LNCaP clone FGC (cell line): Measurements from ENCODE around the gene ATP5MK.

Experiments used
- DNase-seq: peaks from one replicate; pipeline ENCODE4 v3.0.0-alpha.2; 2011; ENCODE audit warnings: low read depth
- H3K4me3 ChIP-seq: 2 replicates; pipeline ENCODE4 v1.5.1; 2011; ENCODE audit warnings: mild to moderate bottlenecking, low read depth, low read length, control low read depth
- TF ChIP-seq, protein P1 (sequence below): IDR thresholded peaks from 2 replicates; pipeline ENCODE4 v1.5.1; 2012; ENCODE audit warnings: mild to moderate bottlenecking; ENCODE audit not compliant: control insufficient read depth, insufficient read depth; ENCODE audit errors: extremely low read depth

Gene ATP5MK

DNA sequence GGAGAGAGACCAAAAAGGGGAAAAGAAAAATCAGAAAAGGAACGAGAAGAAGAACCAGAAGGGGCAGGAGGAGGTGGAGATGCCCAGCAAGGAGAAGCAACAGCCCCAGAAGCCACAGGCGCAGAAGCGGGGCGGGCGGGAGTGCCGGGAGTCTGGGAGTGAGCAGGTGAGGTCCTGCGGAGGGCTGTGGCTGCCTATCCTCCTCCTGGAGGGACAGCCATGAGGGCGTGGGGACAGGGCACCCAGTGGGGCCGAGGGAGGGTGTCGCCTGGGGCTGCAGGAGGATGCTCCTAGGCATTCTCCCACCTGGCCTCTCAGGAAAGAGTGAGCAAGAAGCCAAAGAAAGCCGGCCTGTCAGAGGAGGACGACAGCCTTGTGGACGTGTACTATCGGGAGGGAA lies 44.1 kb upstream of the ATP5MK start:
- no peak for DNase-seq
- TF ChIP-seq, protein P1, sequence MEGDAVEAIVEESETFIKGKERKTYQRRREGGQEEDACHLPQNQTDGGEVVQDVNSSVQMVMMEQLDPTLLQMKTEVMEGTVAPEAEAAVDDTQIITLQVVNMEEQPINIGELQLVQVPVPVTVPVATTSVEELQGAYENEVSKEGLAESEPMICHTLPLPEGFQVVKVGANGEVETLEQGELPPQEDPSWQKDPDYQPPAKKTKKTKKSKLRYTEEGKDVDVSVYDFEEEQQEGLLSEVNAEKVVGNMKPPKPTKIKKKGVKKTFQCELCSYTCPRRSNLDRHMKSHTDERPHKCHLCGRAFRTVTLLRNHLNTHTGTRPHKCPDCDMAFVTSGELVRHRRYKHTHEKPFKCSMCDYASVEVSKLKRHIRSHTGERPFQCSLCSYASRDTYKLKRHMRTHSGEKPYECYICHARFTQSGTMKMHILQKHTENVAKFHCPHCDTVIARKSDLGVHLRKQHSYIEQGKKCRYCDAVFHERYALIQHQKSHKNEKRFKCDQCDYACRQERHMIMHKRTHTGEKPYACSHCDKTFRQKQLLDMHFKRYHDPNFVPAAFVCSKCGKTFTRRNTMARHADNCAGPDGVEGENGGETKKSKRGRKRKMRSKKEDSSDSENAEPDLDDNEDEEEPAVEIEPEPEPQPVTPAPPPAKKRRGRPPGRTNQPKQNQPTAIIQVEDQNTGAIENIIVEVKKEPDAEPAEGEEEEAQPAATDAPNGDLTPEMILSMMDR = no peak
- no peak overlapping the region for H3K4me3 ChIP-seq

DNA sequence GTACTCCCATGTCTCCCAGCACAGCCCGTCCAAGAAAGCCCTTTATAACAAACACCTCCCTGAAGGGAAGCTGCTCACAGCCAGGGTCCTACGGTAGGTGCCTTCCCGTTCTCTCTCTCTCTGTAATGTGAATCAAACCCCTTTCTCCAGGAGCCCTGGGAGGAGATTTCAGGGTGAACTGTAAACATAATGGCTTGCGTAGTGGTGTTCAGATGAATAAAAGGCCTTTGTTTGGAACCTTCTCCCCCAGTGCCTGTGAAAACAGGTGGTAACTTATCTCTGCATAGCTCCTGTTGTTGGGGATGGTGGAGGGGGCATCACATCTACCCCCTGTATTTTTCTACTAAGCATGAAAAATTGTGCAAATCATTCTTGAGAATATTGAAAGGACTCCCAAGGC lies 43.5 kb upstream of the ATP5MK start:
- no peak overlapping the region for H3K4me3 ChIP-seq
- TF ChIP-seq, protein P1 = no peak
- DNase-seq = no peak

DNA sequence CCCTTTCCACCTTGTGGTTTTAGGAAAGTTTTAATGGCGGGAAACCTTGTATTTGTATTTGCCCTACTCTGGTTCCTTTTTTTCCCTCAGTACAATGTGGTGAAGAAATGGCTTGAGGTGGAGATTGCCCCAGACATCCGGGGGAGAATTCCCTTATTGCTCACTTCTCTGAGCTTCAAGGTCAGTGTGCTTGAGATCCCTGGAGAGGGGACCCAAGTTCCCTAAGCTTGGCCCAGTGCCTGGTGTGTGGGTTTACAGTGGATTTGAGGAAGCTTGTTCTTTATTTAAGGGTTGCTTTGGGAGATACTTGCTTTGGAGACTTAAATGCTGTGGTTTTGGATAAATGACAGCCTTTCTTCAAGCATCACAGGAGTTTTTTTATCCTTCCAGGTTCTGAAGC lies 37.6 kb upstream of the ATP5MK start:
- no peak overlapping the region for H3K4me3 ChIP-seq
- TF ChIP-seq, protein P1 = no peak
- no peak for DNase-seq

DNA sequence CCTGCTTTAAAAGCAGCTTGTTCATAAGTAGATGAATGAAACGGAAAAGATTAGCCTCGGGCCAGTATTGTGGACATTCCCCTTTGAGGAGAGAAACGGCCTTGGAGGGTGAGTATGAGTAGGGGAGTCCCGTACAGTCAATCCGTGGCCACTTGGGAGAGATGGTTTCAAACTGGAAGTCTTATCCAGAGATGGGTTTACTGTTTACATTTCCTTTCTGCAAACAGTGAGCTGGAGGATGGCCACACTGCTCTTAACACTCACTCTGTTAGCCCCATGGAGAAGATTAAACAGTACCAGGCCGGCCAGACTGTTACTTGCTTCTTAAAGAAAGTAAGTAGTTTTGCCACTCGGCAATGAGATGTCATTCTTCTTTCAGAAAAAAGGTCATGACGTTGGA lies 35.6 kb upstream of the ATP5MK start:
- no peak overlapping the region for H3K4me3 ChIP-seq
- peak; percentile 80 for DNase-seq
- TF ChIP-seq, protein P1 = no peak

DNA sequence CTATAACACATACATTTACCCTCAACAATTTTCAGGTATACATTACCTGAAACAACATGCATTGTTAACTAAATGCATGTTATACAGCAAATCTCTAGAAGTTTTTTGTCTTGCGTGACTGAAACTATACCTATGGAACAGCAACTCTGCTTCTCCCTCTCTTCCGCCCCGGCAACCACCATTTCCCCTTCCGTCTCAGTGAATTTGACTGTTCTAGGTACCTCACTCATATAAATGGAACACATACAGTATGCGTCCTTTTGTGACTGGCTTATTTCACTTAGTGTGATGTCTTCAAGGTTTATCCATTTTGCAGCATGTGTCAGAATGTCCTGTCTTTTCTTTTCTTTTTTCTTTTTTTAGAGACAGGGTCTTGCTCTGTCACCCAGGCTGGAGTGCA lies 33.4 kb upstream of the ATP5MK start:
- TF ChIP-seq, protein P1 = no peak
- H3K4me3 ChIP-seq = no peak overlapping the region
- no peak for DNase-seq

DNA sequence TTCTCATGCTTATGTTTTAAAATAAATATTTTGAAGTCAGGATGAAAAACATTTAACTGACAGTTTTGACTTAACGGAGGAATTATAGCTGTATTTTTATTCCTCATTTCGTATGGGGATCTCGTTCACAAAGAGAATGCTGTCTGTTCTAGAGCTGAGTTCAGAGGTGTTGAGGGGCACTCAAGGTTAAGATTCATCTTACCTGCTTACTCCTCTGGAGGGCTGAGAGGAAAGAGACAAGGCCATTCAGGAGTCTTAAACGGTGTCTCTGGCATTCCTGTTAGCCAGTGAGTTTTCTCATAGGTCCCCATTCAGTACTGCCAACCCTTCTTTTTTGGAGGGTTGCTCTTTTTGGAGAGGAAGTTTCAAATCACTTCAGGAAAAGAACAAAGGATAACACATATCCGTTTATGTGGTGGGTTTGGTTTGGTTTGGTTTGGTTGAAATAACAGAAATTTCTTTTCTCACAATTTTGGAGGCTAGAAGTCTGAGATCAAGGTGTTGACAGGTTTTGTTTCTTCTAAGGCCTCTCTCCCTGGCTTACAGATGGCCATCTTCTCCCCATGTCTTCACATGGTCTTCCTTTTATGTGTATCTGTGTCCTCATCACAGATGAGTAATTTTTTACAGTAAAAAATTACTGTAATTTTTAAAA lies 32.8 kb upstream of the ATP5MK start:
- TF ChIP-seq, protein P1 = no peak
- no peak for DNase-seq
- no peak overlapping the region for H3K4me3 ChIP-seq

DNA sequence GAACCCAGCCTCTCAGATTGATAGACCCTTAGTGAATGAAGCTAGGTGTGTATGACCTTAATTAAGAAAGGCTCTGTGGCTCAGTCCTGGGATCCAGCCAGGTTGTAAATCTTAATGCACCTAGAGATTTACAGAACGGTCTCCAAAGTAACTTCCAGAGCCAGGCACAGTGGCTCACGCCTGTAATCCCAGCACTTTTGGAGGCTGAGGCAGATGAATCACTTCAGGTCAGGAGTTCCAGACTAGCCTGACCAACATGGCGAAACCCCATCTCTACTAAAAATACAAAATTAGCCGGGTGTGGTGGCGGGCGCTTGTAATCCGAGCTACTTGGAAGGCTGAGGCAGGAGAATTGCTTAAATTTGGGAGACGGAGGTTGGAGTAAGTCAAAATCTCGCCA lies 31.6 kb upstream of the ATP5MK start:
- TF ChIP-seq, protein P1 = no peak
- no peak for DNase-seq
- H3K4me3 ChIP-seq = no peak overlapping the region
